Stimulated activated CD4-positive, alpha-beta T cell treated with anti-CD3 and anti-CD28 coated beads, Interleukin-12 subunit alpha, Interleukin-12 subunit beta, amount 100 ng/mL, for 24 hours (primary cell): ENCODE data around the gene HIP1.
"Not testable (repeated sequence)": the region's sequence is repeated elsewhere in the genome, so short reads cannot be mapped to it uniquely, and the experiment has no call there.

Experiments
- DNase-seq, 2 experiments: peaks; one replicate each; pipeline ENCODE4 v3.0.0-alpha.2; 2020; ENCODE audit warnings: low read depth in 2 of 2

The HIP1 gene

GRCh38 chr7:75716992-75717626, 21.6 kb downstream of the HIP1 start:
- no peak for DNase-seq

- DNase-seq, result no peak
Observed at GRCh38 chr7:75715864-75716263, 22.9 kb downstream of the HIP1 start.

GRCh38 chr7:75712517-75713361, 26.0 kb downstream of the HIP1 start:
- DNase-seq, result no peak

- DNase-seq, result no peak
Observed at GRCh38 chr7:75711656-75712514, 26.9 kb downstream of the HIP1 start.

GRCh38 chr7:75711076-75711475, 27.7 kb downstream of the HIP1 start:
- no peak for DNase-seq

- DNase-seq, result no peak
Observed at GRCh38 chr7:75704928-75705327, 33.8 kb downstream of the HIP1 start.

GRCh38 chr7:75702515-75702914, 36.2 kb downstream of the HIP1 start:
- DNase-seq, result no peak

- DNase-seq, result no peak
Observed at GRCh38 chr7:75699993-75700392, 38.7 kb downstream of the HIP1 start.

- DNase-seq, result no peak
Observed at GRCh38 chr7:75698358-75698757, 40.4 kb downstream of the HIP1 start.

GRCh38 chr7:75696263-75697037, 42.3 kb downstream of the HIP1 start:
- no peak for DNase-seq

GRCh38 chr7:75694638-75695399, 43.9 kb downstream of the HIP1 start:
- DNase-seq, result no peak

GRCh38 chr7:75693668-75694067, 45.1 kb downstream of the HIP1 start:
- not testable (repeated sequence) for DNase-seq

GRCh38 chr7:75691793-75692543, 46.8 kb downstream of the HIP1 start:
- no peak for DNase-seq

- no peak for DNase-seq
Observed at GRCh38 chr7:75690121-75690523, 48.6 kb downstream of the HIP1 start.

- DNase-seq, result no peak
Observed at GRCh38 chr7:75689246-75690099, 49.3 kb downstream of the HIP1 start.

- no peak for DNase-seq
Observed at GRCh38 chr7:75688200-75689136, 50.3 kb downstream of the HIP1 start.

GRCh38 chr7:75687246-75688088, 51.3 kb downstream of the HIP1 start:
- no peak for DNase-seq
